Adrenal gland (tissue), 5 donors: ENCODE results near the gene RAD51B.

ENCODE experiments used
- CTCF ChIP-seq, 6 experiments: fragments of 450-650 bp in 4 of 6; fragments of 200-600 bp in 2 of 6; sonication (generic) in 1 of 6; IDR thresholded peaks; 1 replicate in 5 of 6; 2 replicates in 1 of 6; pipeline versions ENCODE4 v1.5.1 to v1.8.0; 2016 to 2021; ENCODE audit warnings: antibody characterized with exemption in 6 of 6, mild to moderate bottlenecking in 2 of 6, moderate library complexity in 1 of 6
- POLR2A ChIP-seq, 2 donors: fragments of 450-650 bp; IDR thresholded peaks; one replicate each; pipeline ENCODE4 v1.6.1; 2017; ENCODE audit warnings: antibody characterized with exemption in 2 of 2, mild to moderate bottlenecking in 2 of 2, moderate library complexity in 1 of 2
- donor health status: DM: no; HTN: no; CAD: no.

- TF ChIP-seq POLR2A (IDR thresholded peaks at IDR 0.05) = no peak
- TF ChIP-seq CTCF (IDR thresholded peaks at IDR 0.05) = no peak
Observed at GRCh38 chr14:68516342-68516741, 696.8 kb downstream of the RAD51B start.
